ENCODE measurements around the gene SCD5.

SCD5 gene

DNA sequence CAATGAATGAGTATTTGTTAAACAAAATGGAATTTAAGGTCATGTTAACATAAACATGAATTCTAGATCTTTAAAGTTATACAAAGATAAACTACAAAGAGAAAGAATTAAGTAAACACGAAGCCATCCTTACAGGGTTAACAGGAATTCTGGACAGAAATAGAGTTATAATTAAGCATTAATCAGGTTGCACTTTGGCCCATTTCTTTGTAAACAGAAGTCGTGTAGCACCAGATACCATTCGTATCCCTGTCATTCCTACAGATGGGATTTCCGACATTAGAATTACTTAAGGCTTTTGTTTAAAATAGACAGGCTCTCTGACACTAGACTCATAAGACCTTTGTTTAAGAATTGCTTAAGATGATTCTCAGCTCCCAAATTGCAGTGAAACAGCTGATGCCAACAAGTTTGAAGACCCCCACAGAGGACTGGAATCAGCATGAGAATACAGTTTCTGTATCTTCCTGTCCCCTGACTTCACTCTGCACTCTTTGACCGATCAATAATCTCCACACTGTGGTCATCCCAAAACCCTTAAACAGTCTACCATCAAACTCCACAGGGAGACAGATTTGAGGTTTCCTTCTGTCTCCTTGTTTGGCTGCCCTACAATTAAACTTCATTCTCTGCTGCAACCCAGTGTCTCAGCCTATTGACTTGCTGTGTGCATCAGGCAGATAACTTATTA, 214.6 kb downstream of the SCD5 start:
- no peak for DNase-seq

DNA sequence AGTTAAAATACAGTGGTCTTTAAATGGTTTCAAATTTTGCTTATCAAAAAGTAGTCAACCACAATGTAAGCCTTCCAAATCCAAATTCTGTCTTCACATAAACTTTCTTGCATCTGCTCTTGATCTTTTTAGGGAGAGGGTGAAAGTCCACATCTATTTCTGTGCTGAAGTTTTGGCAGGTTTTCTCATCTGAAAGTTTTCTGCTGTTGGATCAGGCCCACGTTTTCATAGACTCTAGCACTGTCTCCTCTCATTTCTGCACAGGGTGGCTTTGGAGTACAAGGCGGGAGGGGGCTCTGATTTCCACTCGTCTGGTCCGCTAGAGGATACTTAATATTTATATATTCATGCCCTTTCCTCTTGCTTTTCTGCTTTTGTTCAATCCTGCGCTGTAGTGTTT, 218.7 kb downstream of the SCD5 start:
- DNase-seq = no peak

All from activated gamma-delta T cell treated with Interleukin-2 at 50 U/mL for 16 hours (primary cell).